Lower leg skin (tissue), 3 donors: ENCODE measurements around the gene JSRP1.

Experiments
- POLR2A ChIP-seq, 2 donors: fragments of 450-650 bp; IDR thresholded peaks; one replicate each; pipeline ENCODE4 v1.6.1; 2016 to 2017; ENCODE audit warnings: antibody characterized with exemption in 2 of 2, mild to moderate bottlenecking in 1 of 2, moderate library complexity in 1 of 2
- TF ChIP-seq, protein P1 (sequence below), 3 donors: fragments of 450-650 bp; IDR thresholded peaks; one replicate each; pipeline ENCODE4 v1.5.1; 2016; ENCODE audit warnings: antibody characterized with exemption in 3 of 3, mild to moderate bottlenecking in 3 of 3, moderate library complexity in 2 of 3

DNA sequence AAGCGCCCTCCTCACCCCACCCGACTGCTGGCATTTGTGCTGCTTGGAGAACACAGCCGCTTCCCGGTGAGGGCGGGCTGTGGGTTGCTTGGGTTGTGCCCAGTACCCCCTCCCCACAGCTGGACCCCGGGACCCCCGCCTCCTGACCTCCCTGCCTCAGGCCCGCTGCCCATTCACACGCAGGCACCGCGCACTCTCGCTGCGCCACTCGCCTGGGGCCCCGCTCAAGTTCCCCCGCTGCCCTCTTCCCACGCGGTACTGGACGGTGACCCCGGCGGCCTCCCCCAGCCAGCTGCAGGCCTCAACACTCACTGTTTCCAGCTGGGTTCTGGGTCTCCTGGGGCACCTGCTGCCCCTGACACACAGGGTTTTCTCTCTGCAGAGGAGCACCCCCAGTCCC, 36.5 kb downstream of the JSRP1 start:
- TF ChIP-seq, protein P1, sequence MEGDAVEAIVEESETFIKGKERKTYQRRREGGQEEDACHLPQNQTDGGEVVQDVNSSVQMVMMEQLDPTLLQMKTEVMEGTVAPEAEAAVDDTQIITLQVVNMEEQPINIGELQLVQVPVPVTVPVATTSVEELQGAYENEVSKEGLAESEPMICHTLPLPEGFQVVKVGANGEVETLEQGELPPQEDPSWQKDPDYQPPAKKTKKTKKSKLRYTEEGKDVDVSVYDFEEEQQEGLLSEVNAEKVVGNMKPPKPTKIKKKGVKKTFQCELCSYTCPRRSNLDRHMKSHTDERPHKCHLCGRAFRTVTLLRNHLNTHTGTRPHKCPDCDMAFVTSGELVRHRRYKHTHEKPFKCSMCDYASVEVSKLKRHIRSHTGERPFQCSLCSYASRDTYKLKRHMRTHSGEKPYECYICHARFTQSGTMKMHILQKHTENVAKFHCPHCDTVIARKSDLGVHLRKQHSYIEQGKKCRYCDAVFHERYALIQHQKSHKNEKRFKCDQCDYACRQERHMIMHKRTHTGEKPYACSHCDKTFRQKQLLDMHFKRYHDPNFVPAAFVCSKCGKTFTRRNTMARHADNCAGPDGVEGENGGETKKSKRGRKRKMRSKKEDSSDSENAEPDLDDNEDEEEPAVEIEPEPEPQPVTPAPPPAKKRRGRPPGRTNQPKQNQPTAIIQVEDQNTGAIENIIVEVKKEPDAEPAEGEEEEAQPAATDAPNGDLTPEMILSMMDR (IDR thresholded peaks at IDR 0.05): no peak
- no peak for TF ChIP-seq POLR2A (IDR thresholded peaks at IDR 0.05)
